Measurements from ENCODE around the gene DLG3.
A peak's percentile ranks its signal among the peaks of the same experiment; 100 is the strongest.

Gene DLG3

GRCh38 chrX:70494441-70494840 lies 49.8 kb downstream of the DLG3 start:
- DNase-seq (ENCODE audit: extremely low spot score): no peak
- no peak for TF ChIP-seq CTCF (IDR thresholded peaks at IDR 0.05; ENCODE audit: control extremely low read depth, extremely low read depth, low read depth, missing control alignments)
- POLR2A ChIA-PET: no interaction called here
- CTCF ChIA-PET: no interaction called here

- DNase-seq (ENCODE audit: extremely low spot score): no peak
- TF ChIP-seq CTCF (IDR thresholded peaks at IDR 0.05; ENCODE audit: control extremely low read depth, extremely low read depth, low read depth, missing control alignments): no peak
- ChIA-PET CTCF (no interaction called here), POLR2A (no interaction called here)
These were observed 51.9 kb downstream of the DLG3 start for GRCh38 chrX:70496491-70496890.

- TF ChIP-seq CTCF (IDR thresholded peaks at IDR 0.05; ENCODE audit: control extremely low read depth, extremely low read depth, low read depth, missing control alignments): no peak
- POLR2A ChIA-PET: no interaction called here
- CTCF ChIA-PET: no interaction called here
- DNase-seq (ENCODE audit: extremely low spot score): no peak
These were observed 52.4 kb downstream of the DLG3 start for GRCh38 chrX:70497026-70497425.

- POLR2A ChIA-PET: no interaction called here
- CTCF ChIA-PET: no interaction called here
- TF ChIP-seq CTCF (IDR thresholded peaks at IDR 0.05; ENCODE audit: control extremely low read depth, extremely low read depth, low read depth, missing control alignments): no peak
- DNase-seq (ENCODE audit: extremely low spot score): no peak
These were observed 53.5 kb downstream of the DLG3 start for GRCh38 chrX:70498129-70498528.

GRCh38 chrX:70500826-70501225 lies 56.2 kb downstream of the DLG3 start:
- ChIA-PET POLR2A (no interaction called here), CTCF (no interaction called here)
- no peak for TF ChIP-seq CTCF (IDR thresholded peaks at IDR 0.05; ENCODE audit: control extremely low read depth, extremely low read depth, low read depth, missing control alignments)
- no peak for DNase-seq (ENCODE audit: extremely low spot score)

- peak; percentile 12 for DNase-seq (ENCODE audit: extremely low spot score)
- no peak for TF ChIP-seq CTCF (IDR thresholded peaks at IDR 0.05; ENCODE audit: control extremely low read depth, extremely low read depth, low read depth, missing control alignments)
- ChIA-PET POLR2A (no interaction called here), CTCF (interaction anchor here (1.3 kb wide), 1 partner anchor 19 kb away, joined by 4 read pairs; no protein-coding TSS in a partner anchor)
These were observed 60.3 kb downstream of the DLG3 start for GRCh38 chrX:70504772-70505450.

Data from GM10248 (cell line).